ENCODE data around the gene BSN.
"Not testable (repeated sequence)": the region's sequence is repeated elsewhere in the genome, so short reads cannot be mapped to it uniquely, and the experiment has no call there.

BSN gene

GRCh38 chr3:49674497-49674983 is 120.3 kb downstream of the BSN start:
- no peak for DNase-seq

GRCh38 chr3:49675912-49676311 is 121.6 kb downstream of the BSN start:
- DNase-seq: no peak

GRCh38 chr3:49680493-49681231 is 126.4 kb downstream of the BSN start:
- no peak for DNase-seq

GRCh38 chr3:49681232-49681522 is 126.9 kb downstream of the BSN start:
- DNase-seq: no peak

- no peak for DNase-seq
Observed at GRCh38 chr3:49681543-49681942, 127.3 kb downstream of the BSN start.

GRCh38 chr3:49683162-49683561 is 128.9 kb downstream of the BSN start:
- DNase-seq: no peak

GRCh38 chr3:49684453-49684852 is 130.2 kb downstream of the BSN start:
- DNase-seq: not testable (repeated sequence)

GRCh38 chr3:49685103-49685502 is 130.8 kb downstream of the BSN start:
- not testable (repeated sequence) for DNase-seq

- not testable (repeated sequence) for DNase-seq
Observed at GRCh38 chr3:49685846-49686245, 131.6 kb downstream of the BSN start.

- DNase-seq: not testable (repeated sequence)
Observed at GRCh38 chr3:49686346-49686745, 132.1 kb downstream of the BSN start.

- DNase-seq: not testable (repeated sequence)
Observed at GRCh38 chr3:49686769-49687423, 132.6 kb downstream of the BSN start.

GRCh38 chr3:49687424-49687795 is 133.1 kb downstream of the BSN start:
- DNase-seq: not testable (repeated sequence)

GRCh38 chr3:49688338-49689045 is 134.2 kb downstream of the BSN start:
- DNase-seq: not testable (repeated sequence)

- no peak for DNase-seq
Observed at GRCh38 chr3:49689046-49689907, 135.0 kb downstream of the BSN start, which contains the start of the genes MST1 and RNF123. TSS of gene MST1 (minus strand) at chr3:49689474. CDS start at chr3:49688691, 783 bp downstream. TSS of gene RNF123 (plus strand) at chr3:49689557. CDS start at chr3:49691166, 1,609 bp downstream.

- not testable (repeated sequence) for DNase-seq
Observed at GRCh38 chr3:49689908-49690624, 135.8 kb downstream of the BSN start.

GRCh38 chr3:49690856-49691255 is 136.6 kb downstream of the BSN start:
- DNase-seq: not testable (repeated sequence)

GRCh38 chr3:49691481-49691880 is 137.2 kb downstream of the BSN start:
- DNase-seq: not testable (repeated sequence)

- not testable (repeated sequence) for DNase-seq
Observed at GRCh38 chr3:49694409-49695070, 140.3 kb downstream of the BSN start.

GRCh38 chr3:49695350-49696015 is 141.2 kb downstream of the BSN start:
- DNase-seq: not testable (repeated sequence)

- no peak for DNase-seq
Observed at GRCh38 chr3:49699281-49699979, 145.2 kb downstream of the BSN start.
